Activated T-cell treated with anti-CD3 and anti-CD28 coated beads for 1 hour (primary cell): ENCODE measurements around the gene MRPS27.

Experiments used
- DNase-seq: peaks from one replicate; pipeline ENCODE4 v3.0.0-alpha.2; 2020; ENCODE audit warnings: low read depth

The MRPS27 gene

DNA sequence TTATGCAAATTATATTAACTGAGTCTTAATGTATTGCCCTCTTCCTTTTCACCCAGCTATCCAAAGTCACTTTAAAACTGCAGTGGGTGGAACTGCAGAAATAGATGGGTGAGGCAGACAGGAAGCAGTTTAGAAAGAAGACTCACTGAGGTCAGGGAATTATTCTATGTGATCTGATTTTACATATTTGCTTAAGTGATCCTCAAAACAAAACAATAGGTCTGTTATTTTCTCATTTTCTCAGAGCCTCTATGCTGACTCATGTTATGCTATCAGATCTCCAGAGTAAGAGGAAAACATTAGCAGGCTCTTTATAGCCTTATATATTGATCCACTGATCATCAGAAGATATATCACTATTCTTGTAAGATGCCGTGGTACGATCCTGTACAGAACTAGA lies 63.5 kb downstream of the MRPS27 start:
- no peak for DNase-seq

DNA sequence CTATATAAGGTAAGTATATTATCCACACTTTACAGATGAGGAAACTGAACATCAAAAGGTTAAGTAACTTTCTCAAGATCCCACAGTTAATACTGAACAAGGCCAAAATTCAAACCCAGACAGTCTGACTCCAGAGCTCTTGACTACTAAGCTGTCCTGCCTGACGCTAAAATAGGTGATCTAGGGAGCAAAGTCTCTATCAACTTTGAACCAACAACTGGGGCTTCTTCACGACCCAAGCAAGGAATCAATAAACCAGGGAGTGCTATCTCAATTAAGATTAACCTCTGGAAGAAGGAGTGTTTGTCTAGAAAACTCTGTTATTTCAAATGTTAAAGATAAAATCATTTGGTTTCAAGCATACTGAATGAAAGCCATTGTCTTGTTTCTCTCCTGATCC lies 64.4 kb downstream of the MRPS27 start:
- no peak for DNase-seq

DNA sequence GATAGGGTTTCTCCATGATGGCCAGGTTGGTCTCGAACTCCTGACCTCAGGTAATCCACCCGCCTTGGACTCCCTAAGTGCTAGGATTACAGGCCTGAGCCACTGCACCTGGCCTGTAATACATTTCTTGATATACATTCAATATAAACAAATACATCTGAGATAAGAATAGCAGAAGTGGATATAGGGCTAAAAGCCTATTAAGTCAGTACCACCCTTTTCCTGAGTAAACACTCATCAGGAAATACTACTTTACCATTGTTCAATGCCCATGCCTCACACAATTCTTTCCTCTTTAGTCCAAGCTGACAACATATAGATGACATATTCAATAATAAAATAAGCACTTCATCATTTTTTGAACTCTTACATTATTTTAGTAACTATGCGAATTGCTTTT lies 64.8 kb downstream of the MRPS27 start:
- no peak for DNase-seq

DNA sequence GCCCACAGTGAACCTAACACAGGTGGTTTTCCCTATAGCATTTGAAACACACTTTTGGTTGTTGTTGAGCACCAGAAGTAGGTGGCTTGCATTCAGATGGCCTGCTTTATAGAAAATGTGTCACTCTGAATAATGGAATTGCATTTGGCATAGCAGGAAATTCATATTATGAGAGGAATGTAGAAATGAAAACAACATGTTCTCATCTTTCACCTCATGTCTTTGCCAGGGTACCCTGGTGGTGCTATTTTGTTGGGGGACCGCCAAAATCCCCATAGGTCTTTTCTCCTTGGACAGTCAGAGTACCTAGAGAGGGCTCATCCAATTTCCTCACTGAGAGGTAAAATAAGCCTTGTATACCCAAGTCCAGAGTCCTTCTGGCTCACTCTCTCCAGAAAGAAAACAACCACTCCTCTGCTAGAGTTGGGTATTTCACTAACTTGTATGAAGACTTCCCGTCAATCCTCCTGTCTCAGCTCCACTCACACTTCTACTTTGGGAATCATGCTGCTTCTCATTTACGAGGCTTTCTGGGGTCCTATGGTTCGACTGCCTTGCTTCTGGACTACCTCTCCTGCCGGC lies 67.4 kb downstream of the MRPS27 start:
- no peak for DNase-seq

DNA sequence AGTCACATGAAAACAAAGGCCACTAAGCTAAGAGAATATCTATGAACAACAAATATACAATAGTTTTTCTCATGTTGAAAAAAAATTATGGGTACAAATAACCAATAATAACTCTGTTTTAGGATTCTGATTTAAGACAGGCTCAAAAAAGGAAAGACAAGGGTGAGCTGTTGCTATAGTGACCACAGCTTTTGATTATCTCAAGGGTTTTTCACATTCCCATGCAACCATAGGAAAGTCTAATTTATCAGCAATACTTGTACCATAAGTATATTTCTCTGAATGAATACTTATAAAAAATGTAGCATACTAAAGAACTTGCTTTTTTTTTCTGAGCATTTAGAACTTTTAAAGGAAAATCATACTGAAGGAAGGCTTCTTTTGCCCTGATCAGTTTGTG lies 68.0 kb downstream of the MRPS27 start:
- DNase-seq: no peak

DNA sequence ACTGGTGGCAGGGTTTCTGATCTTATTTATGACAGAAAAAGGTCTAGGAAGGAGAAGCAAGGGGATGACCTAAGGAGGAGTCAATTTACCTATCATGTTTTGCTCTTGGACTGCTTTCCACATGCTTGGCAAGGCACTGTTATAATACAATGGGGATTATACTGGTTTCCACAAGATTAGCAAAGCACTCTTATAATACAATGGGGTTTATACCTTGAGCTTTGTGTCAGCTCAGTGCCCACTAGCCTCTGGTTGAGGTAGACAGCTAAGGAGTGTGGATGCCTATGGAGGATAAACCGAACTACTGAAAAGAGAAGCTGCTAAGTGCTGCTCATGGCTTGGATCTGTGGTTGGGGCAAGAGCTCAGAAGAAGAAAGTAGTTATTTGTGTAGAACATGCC lies 68.7 kb downstream of the MRPS27 start:
- DNase-seq: no peak

DNA sequence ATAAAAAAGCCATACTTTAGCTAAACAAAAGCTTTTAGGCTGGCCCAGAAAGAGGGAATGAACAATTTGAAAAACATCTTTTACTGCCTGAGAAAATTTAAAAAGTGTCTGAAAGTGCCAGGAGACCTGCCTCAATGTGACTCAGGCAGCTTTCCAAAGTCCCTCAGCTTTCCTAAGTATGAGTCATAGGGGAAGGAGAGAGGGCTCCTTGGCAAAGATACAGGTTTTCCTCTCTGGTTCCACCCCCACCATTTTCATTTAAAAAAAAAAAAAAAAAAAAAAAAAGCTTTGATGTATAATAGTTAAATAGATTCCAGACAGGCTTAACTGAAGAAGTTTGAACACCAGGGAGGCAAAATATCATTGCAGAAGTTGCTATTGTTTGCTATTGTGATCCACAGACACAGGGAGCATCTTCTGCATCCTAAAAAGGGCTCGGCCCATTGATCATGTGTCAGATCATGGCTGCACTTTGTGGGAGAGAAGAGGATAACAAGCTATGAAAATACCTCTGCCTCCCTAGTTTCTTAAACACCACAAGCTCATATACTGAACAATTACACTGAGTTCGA lies 71.5 kb downstream of the MRPS27 start:
- no peak for DNase-seq

DNA sequence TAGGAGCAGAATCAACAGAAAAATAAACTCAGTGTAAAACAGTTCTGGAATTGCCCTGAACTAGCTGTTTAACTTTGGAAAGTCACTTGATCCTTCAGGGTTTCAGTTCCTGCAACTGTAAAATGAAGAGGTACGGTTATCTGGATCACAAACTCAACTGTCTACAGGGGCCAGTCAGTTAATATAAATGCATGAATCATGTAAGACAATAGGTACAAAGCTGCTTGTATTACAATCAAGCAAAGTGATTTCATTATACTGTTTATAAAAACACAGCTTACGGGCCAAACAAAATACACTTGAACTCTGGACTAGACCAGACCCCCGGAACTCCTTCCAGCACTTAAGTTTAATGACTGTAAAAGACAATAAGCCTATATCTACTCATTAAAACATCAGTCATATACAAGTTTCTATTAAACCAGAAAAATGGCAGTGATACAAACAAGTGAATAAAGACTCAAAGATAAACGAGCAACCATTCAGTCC lies 73.0 kb downstream of the MRPS27 start:
- DNase-seq: no peak

DNA sequence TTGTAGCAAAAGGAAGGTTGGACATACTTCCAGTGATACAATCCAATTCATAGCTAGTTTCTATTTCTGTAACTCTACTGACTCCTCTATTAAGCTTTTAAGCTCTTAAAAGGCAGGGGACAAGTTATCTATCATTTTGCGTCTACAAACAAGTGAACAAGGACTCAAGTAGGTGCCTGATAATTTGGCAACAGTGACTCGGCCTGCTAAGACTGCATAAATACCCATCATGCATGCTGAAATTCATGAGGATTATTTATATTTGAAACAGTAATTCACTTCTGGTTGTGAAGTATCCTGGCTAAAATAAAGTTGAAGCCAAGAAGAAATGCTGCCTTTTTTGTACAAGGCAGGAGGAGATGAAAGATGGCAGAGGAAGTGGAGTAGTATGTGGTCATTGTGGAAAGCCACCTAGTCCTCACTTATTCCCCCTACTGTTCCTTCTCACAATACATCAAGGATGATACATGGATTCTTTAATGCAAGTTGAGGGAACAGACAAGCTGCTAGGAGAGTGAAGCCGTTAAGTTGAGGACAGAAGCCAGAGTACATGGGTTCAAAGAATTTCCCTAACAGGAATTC lies 74.0 kb downstream of the MRPS27 start:
- DNase-seq: no peak

DNA sequence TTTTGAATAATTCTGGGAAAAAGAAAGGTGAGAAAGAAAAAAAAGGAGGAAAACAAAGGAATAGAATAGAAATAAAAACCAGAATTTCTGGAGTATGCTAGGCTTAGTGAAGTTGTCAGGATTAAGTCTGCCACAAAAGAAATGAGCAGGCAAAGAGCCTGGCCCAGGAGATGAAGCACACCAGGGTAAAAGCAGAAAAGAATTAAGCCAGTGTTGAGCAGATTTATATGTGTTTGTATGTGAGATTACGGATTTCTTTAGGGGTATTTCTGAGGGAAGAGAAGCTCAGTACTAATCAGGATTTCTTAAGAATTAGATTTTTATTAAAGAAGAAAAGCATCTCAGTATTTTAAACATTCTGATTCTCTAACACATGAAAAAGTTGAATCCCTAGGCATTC lies 74.5 kb downstream of the MRPS27 start:
- DNase-seq: no peak

DNA sequence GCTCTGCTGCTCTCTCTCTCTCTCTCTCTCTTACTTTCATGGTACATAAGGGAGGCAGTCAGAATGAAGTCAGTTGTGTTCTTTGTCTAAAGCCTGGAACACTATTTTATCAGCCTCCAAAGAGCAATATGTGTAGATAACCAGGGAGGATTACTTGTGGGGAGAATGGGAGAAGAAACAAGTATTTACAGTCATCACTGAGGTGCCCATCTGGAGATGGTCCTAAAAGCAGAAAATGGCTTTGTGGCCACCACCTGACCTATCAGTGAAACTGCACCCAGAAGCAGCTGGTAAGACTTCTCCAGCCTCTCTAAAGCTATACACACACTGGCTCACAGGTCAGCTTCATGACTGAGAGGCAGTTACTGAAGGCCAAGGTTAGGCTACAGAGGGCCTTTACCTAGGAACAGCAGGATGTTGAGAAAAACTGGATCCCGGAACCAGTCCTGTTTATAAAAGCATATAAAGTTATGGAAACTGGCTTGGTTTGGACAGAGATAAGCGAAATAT lies 75.1 kb downstream of the MRPS27 start:
- no peak for DNase-seq

DNA sequence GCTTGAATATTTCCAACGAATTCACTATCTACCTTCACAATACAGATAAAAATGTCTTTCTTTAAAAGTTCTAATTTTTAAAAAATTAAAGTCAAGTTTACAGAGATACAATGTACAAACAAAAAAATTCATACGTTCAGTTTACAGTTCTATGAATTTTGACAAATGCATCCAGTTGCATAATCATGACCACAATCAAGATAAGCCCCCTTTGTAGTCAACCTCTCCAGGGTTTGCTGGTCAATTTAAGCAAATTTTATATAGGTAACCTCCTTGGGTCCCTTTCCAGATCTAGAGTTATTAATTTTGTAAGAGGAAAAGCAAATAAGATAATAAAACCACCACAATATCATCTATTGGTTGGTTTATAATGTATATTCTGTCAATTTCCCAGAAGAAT lies 76.3 kb downstream of the MRPS27 start:
- no peak for DNase-seq

DNA sequence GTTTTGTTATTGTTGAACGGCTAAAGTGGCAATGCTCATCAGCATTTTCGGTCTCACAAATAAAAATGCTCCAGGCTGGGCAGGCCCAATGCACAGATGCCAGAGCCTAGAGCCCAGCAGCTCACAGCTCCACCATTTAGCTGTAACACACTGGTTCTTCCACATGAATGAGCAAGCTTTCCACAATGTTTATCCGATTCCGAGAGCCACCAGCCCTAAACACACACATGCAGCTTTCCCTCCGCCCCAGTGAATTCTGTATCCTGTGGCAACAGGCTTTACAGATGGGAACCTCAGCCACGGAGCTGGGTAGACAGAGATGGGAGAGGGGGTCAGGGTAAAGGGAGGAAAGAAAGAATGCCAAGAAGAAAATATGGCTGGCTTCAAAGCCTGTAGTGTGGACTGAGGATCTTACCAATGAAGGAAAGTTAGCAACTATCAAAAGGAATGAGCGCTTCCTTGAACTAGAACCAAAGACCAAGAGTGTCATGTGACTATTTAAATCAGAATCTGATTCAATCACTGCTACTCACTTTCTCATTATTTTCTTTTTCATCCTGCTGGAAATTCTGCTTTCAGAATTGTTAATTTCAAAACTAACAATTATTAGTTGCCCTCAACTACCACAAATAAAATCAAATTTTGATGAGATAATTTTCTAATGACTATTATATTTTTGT lies 77.1 kb downstream of the MRPS27 start:
- no peak for DNase-seq

DNA sequence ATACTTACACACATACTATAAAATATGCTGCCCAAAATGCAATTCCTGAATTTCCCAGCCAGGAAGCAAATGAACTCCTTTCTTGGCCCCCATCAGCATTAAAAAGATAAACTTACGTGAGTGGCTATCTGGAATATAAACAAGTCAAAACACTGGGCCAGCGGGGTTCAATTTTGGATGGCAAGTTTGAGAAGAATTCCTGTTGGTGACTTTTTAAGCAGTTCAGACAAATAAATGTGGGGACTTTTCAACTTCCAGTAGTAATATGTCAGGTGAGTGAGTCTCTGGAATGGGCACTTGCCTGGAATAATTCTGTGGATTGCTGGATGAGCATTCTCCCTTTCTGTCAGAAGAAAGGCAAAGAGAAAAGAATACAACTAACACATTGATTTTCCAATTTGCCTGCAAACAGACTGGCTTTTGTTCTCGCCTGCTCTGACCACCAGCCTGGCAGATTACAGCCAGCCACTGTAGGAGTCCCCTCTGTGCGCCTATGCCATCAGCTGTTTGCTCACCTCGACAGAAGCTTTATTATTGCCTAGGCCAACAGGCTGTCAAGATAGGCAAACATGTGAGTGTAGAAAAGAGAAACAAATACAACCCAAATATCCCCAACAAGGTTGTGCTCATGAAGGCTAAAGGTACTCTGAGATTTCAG lies 78.6 kb downstream of the MRPS27 start:
- DNase-seq: no peak

DNA sequence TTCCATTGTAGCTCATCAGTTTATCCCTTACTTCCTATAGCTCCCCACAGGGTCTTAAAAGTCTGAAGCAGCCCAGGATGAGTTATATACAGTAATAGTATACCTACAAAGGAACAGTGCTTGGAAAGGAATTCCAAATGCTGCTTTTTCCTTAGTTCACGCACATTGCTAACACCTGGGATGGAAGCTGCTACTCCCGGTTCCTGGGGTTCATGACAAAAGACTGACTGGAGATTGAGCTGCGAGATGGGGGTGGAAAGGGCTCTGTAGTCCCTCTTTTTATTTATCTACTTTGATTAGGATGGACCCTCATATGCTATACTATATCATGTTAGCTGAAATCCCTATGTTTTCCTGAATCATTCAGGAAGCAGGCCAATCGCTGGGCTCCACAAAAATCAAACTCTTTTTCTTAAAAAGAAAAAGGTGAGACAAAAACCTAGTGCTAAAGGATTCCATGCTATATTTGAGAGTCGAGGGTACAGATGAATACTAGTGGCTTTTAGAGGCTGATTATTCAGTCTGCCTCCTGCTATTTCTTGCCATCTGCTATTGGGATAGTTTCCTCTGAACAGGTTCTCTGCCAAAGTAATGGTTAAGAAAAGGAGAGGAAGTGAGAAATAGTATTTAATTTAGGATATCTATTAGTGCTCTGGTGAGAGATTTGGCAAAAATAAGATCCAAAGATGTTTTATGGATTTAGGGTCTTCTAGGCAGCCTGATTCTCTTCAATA lies 81.2 kb downstream of the MRPS27 start:
- DNase-seq: no peak

DNA sequence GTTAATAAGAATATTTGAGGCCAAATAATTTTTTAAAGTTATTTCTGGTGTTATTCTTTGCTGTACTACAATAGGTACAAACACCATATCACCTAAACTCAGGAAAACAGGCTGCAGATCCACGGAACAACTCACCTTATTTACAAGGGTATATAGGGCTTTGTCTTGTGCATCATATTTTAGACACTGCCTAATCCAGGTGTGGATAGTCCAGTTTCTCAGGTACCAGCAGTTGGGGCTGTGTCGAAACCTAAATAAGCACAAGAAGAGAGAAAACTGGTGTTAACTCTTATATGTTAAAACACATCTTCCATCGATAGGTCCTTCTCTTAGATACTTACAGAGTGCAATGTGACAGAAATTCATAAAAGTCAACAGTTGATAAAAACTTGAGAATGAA lies 82.2 kb downstream of the MRPS27 start:
- DNase-seq: no peak

DNA sequence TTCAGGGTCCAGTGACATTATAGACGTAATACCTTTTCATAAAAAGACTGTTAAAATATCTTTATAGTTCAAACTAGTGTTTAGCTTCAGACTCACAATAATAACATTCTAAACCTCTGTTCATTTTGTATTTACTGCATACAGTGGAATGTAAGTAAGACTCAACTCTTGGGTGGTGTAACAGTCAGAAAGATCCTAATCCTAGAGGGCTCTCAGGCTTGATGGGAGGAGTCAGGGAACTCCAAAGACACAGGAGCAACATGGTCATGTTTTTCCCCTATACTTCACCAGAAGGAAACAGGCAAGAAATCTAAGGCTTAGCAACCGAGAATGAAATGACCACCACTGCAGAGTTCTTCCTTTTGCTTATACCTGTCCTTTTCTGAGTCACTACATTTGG lies 82.6 kb downstream of the MRPS27 start:
- DNase-seq: no peak

DNA sequence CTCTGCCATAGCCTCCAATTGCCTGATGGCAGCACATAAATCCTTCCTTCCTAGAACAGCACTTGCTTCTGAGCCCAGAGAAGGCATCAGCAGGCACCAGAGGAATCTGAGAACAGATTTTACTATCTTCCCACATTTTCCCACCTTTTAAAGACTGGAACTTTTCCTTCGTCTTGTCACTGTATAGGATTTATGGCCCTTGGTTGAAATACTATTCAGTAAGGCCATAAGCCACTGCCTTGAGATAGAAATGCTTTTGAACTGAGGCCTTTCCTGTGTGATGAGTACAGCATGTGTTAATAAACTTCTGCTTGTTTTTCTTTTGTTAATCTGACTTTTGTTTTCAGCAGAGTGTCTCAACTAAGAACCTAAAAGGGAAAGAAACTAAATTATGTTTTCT lies 84.3 kb downstream of the MRPS27 start:
- no peak for DNase-seq

DNA sequence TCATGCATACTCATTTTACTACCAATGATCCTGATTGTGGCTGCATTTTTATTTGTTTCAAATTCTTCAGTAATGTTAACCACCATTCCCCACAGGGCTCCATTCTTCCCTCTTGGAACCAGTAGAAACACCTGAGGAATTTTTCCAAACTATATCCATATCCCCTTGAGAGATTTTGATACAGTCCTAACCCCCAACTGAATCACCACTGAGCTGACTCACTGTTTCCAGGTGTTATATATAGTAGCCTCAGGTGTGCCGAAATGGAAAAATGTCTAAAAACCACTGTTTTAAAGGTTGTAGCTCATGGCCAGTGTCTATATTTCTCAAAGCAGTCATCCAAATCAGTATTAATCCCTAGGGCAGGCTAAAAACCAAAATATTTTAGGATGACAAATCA lies 85.2 kb downstream of the MRPS27 start:
- no peak for DNase-seq

DNA sequence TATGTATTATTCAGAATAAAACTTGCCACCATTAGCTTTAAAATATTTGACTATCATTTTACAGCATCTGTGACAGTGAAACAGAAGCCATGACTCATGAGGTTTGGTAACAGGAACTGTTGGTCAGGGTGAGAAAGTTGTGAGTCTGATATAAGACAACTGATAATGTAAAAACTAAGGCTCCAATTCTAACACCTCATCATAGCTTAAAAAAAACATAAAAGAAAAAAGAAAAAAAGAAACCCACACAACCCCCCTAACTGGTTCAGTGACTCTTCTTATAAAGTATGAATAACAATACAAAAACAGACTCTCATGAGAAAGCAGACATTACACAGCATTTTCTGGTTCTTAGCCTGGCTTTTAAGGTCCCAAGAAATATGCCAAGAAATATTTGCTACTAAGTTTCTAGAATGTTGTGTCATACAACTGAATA lies 85.8 kb downstream of the MRPS27 start:
- no peak for DNase-seq

DNA sequence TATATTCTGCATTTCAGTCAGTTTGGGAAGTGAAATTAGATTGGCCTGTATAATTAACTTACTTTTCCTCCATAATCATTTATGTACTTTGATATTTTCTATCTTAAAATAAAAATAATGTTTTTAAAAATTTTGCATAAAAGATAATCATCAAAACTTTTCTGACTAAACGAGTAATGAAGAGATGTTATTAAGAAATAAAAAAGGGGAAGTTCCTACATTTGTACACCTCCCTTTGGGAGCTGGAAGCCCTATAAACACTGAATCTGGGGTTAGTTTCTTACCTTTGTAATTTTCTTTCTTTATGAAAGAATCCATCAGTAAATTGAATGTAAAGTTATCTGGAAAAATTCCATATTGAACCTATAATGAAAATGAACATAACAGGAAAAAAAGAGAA lies 86.2 kb downstream of the MRPS27 start:
- no peak for DNase-seq

DNA sequence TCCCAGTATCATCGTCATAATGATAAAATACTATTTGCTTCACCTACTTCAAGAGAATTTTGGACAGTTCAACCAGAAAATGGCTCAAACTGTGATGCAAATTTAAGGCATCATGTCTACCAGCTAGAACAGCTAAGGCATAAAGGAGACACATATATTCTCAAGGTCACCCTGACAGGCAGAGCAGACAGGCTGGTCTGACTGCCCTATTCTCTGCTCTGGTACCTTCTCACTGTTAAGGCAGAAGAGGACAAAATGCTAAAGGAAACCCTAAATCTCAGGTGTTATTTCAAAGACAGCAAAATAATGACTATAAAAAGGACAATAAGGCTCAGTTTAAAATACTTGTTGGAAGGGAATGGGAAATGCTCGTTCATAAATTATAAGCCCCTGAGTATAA lies 87.2 kb downstream of the MRPS27 start:
- DNase-seq: no peak
